Measurements from ENCODE around the gene CCDC90B.

The CCDC90B gene

DNA sequence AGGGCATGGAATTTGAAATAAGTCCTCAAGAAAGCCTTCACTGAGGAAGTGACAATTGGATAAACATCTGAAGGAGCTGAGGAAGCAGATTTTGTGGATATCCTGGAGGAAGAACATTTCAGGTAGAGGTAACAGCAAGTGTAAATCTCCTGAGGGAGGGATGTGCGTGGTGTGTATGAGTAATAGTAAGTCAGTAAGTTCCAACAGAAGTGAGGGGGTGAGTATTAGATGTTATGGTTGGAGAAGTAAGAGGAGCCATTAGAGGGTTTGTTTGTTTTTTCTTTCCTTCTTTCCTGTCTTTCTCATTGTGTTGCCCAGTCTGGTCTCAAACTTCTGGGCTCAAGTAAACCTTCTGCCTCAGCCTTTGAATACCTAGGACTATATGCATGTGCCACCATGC is 63.7 kb downstream of the CCDC90B start:
- DNase-seq = no peak

DNA sequence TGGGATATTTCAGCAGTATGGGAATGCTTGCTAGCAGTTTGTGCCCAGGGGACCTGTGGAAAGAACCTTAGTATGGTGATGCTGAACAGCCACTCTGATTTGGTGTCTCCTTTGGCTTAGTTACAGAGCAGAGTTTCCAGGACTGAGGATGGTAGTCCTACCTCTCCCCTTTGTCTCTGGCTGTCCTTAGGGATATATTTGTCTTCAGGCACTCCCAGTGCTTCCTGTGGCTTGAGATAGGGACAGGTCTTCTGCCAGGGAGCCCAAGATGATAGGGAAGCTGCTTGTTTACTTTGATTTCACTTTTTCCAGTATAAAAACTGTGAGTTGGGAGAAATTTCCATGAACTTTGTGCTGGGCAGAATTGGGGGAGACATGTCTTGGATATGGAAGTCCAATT is 64.5 kb downstream of the CCDC90B start:
- no peak for DNase-seq

DNA sequence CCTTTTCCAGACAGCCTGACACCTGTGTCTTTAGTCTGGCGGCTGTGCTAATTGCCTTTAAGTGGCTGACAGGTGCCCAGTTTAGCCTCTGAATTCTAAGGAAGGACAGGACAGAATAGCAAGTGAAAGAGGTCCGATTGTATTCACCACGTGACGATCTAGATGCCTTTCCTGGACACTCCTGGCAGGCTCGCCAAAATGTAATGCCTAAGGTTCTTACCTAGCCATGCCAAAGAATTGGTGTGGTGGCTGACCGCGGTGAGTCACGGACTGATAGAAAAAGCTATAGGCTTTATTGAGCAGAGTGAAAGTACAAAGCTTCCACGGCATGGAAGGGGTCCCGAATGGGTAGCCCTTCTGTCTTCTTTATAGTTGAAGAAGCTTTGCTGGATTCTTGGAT is 65.9 kb downstream of the CCDC90B start:
- no peak for DNase-seq

DNA sequence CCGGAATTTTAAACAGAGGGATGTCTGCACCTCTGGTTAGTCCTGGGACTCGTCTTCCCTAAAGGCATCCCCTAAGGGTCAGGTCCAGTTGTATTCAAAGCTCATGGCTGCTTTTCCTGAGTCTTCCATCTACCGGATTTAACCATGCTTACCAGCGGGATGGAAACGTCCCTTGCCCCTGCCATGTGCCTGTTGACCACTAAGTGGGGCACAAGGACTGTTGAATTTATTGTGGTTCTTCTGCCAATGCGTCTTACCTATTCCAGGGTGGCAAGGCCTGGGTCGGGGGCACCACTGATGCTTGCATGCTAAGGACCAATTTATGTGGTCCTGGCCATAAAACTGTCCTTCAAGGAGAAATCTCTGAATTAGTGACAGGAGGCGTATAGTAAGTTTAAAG is 67.1 kb downstream of the CCDC90B start:
- DNase-seq = no peak

Measured in stimulated activated naive CD4-positive, alpha-beta T cell treated with Interleukin-2 at 50 U/mL for 16 hours (primary cell).